ENCODE measurements around the gene NEURL3. TPM values are rescaled to one million over a fixed set of nuclear protein-coding genes. Genes with fewer than 3 reads are reported as not detected.

NEURL3 gene
- total and polyA plus RNA-seq, 2 of the 4 experiments (the other 2 are of a cell fraction) = not detected

DNA sequence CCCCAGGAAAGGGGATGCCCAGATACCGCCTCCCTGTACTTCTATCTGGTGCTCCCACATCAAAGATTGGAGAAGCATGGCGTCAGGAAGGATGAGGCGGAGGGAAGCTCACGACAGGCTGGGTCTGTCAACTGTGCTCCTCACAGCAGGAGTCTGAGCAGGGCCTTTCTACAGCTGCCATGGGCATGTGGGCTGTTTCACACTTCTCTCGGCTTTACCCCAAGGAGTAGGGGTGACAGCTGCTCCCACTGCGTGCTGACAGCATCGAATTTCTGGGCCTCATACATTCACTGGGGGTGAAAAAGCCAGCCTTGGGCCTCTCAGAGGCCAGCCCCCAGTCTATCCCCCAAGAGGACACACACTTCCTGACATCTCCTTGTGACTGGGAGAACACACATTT lies 21.1 kb downstream of the NEURL3 start:
- H2BK20ac ChIP-seq (ENCODE audit: low read depth, low read length) = no peak overlapping the region
- no peak overlapping the region for H2BK15ac ChIP-seq (ENCODE audit: low read depth, low read length)
- TF ChIP-seq MAZ (IDR thresholded peaks at IDR 0.05; ENCODE audit: borderline replicate concordance, low read depth, low read length) (no peak), ELK1 (IDR thresholded peaks at IDR 0.05; ENCODE audit: borderline replicate concordance, low read depth, low read length) (no peak), BHLHE40 (IDR thresholded peaks at IDR 0.05; ENCODE audit: low read depth, low read length) (no peak), POLR2A (IDR thresholded peaks at IDR 0.05; ENCODE audit: low read depth, low read length) (no peak)
- no CpG with 5 or more reads among the region's 7 CpGs for WGBS, 2 experiments (ENCODE audit: extremely low coverage in 2 of 2, insufficient read length in 1 of 2)
- H4K5ac ChIP-seq (ENCODE audit: low read depth, low read length) = no peak overlapping the region
- H3K4me2 ChIP-seq (ENCODE audit: low read depth, low read length) = no peak overlapping the region
- H2AFZ ChIP-seq (replicated peaks; ENCODE audit: low read length, poor library complexity) = peak overlapping the region; percentile 43
- ATAC-seq (ENCODE audit: low read depth) (no peak), DNase-seq (no peak)
- H3K27ac ChIP-seq (ENCODE audit: insufficient read depth, low read length) = no peak overlapping the region
- peaks cover under 1% of the 10 kb centered on the region for H3K27me3 ChIP-seq (ENCODE audit: control insufficient read depth, insufficient read depth, low read length)
- no peak overlapping the region for H3K4ac ChIP-seq (ENCODE audit: low read depth, low read length)
- H3K18ac ChIP-seq (ENCODE audit: low read depth, low read length) = no peak overlapping the region
- peaks cover 3% of the 10 kb centered on the region; the same call in 1 of the 2 replicates for H3K4me1 ChIP-seq (ENCODE audit: control insufficient read depth, insufficient read depth, low read length)
- in situ Hi-C loops (cut with MboI; ENCODE audit: low sequenced_read_pairs) (no loop called here), dilution Hi-C loops (cut with HindIII; ENCODE audit: low sequenced_read_pairs, unreplicated experiment) (no loop called here), intact Hi-C loops (cut with micrococcal nuclease) (no loop called here)
- H3K4me3 ChIP-seq (ENCODE audit: insufficient read depth, low read depth, low read length) = no peak overlapping the region
- POLR2A ChIA-PET (ENCODE audit: unreplicated experiment) = no interaction called here
- H3K9ac ChIP-seq (ENCODE audit: low read depth, low read length) = no peak overlapping the region
- H2AK9ac ChIP-seq (replicated peaks; ENCODE audit: low read depth, low read length, poor library complexity) = no peak overlapping the region
- H3K9me3 ChIP-seq (ENCODE audit: control insufficient read depth, insufficient read depth, low read length) = no peaks in the 10 kb centered on the region
- CTCF ChIA-PET = no interaction called here
- no peak overlapping the region for H4K91ac ChIP-seq (ENCODE audit: insufficient read depth, low read depth, low read length)
- H2BK120ac ChIP-seq (ENCODE audit: low read depth, low read length) = no peak overlapping the region
- no peak overlapping the region for H3K14ac ChIP-seq (replicated peaks; ENCODE audit: low read depth, low read length)
- H4K20me1 ChIP-seq (ENCODE audit: insufficient read depth, low read length) = no peaks in the 10 kb centered on the region
- H3K79me1 ChIP-seq (ENCODE audit: low read depth in 1 of 2, low read length in 2 of 2) = no peaks in the 10 kb centered on the region
- H3K36me3 ChIP-seq (ENCODE audit: control insufficient read depth, insufficient read depth, low read length) = no peaks in the 10 kb centered on the region
- H2BK5ac ChIP-seq (ENCODE audit: low read depth, low read length, poor library complexity, severe bottlenecking) = no peak overlapping the region
- no peak overlapping the region for H3K56ac ChIP-seq (ENCODE audit: extremely low read depth, insufficient read depth, low read length)
- H3K9me1 ChIP-seq (ENCODE audit: insufficient read depth, low read length) = no peaks in the 10 kb centered on the region
- no peak overlapping the region for H4K8ac ChIP-seq (ENCODE audit: low read depth in 2 of 2, low read length in 2 of 2)
- BruUV-seq (replicated peaks) = no TSS peak
- H3K23ac ChIP-seq (ENCODE audit: low read depth, low read length) = no peak overlapping the region
- H2AK5ac ChIP-seq (ENCODE audit: low read depth, low read length) = no peak overlapping the region
